Ammon's horn (tissue), 1 donor: Measurements from ENCODE around the gene NRXN3.

Experiments
- DNase-seq: peaks from one replicate; pipeline ENCODE4 v3.0.0-alpha.2; 2016; ENCODE audit warnings: low spot score

Gene NRXN3

GRCh38 chr14:78581229-78581628 lies 411.1 kb downstream of the NRXN3 start:
- no peak for DNase-seq

DNA sequence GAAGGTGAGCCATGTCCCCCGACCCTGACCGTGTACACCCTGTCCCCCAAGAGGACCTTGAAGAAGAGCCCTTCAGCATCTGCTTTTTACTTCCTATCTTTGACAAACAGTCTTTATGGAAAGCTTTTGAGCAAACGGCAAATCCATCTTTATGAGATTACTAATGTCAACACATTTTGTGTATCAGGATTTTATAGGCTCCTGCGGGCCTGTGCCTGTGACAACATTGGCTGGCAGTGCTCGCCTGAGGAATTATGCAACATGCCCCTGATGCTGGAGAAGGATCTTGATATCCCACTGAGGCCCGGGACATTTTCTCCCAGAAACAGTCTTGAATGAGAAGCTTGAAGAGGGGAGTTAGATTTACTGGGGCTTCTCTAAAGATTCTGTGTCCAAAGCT lies 416.5 kb downstream of the NRXN3 start:
- DNase-seq = no peak

- no peak for DNase-seq
These were observed 418.7 kb downstream of the NRXN3 start for GRCh38 chr14:78588906-78589305.

DNA sequence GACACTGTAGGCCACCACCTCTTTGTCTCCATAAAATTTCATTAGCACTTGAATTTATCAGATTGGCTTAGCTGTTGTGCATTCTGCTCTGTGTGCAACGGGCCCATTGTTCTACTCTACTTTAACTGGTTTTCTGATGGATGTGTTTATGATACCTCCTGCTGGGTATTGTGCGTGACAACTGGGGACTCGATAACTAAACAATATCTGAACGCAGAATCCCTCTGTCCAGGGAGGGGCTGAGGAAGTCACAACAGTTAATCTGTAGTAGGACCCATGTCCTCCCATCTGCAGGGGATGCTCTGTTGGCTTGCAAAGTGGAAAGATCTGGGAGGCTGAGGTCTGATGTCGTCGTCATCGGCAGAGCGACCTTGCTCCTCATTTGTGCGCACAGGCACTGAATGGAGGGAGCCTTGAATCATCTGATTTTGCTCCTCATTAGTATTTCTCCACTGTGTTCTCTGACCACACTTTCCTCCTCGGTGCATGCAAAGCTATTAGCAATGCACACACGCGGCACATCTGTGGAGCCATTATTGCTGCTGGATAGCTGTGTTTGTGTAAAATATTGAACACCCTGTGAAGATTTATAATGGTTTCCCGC lies 422.5 kb downstream of the NRXN3 start:
- DNase-seq = no peak

- peak; percentile 50 for DNase-seq
These were observed 423.8 kb downstream of the NRXN3 start for GRCh38 chr14:78593949-78594348.

- DNase-seq = peak; percentile 22
These were observed 425.6 kb downstream of the NRXN3 start for GRCh38 chr14:78595797-78596196.

GRCh38 chr14:78598046-78598920 lies 428.1 kb downstream of the NRXN3 start:
- peak; percentile 87 for DNase-seq

- DNase-seq = no peak
These were observed 435.0 kb downstream of the NRXN3 start for GRCh38 chr14:78605025-78605762.

DNA sequence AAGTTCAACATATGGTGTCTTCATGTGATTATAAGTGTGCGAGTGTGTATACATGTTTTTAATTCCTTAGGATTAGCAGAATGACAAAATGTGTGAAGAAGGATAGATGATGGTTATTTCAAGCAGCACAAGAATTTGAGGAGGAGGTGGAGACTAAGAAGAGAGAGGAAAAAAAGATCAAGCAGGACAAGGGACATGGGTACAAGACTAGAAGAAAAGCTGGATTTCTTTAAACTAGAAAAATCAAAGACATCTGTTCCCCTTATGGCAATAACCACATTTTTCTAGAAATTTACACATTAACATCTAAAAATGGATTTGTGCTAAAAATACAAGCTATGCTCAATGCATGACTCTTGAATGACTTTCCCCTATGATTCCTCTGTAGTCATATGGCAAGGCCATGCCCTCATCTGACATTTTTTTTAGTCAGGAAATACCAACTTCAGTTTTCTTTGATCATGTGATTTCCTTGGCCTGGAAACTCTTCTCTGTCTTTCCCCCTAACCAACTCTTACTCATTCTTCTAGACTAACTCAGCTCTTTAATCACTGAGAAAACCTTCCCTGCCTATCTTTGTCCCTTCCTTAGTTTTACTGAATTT lies 435.8 kb downstream of the NRXN3 start:
- no peak for DNase-seq

DNA sequence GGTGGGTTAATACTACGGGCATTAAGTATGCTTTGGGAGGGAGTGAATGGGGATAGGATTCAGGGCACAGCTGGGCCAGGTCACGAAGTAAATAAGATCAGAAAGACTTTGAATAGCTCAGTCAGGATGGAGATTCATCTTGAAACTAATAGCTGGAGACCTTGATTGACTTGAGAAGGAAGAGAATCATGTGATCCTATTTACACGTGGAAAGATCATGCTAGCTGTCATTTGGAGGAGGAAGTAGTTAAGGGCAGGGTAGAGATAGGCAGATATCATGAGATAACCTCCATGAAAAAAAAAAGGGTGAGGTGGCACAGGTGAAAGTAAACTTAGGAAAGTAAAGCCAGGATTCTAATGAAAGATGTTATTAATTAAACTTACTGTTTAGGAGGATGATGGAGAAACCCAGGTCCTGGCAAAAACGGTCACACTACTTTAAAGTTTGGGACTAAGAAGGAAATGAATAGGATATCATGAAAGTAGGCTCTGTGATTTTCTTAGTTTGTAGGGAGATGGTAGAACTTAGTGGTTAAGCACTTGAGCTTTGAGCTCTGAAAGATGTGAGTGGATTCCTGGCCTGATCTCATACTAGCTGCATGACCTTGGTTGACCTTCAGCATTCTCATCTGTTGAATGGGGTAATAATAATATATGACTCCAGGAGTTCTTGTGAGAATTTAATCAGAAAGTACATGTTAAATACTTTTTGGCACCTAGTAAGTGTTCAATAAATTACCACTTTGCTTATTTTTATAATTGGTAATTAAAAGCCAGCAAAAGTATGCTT lies 439.0 kb downstream of the NRXN3 start:
- DNase-seq = no peak

- no peak for DNase-seq
These were observed 440.8 kb downstream of the NRXN3 start for GRCh38 chr14:78610994-78611393.

- no peak for DNase-seq
These were observed 441.8 kb downstream of the NRXN3 start for GRCh38 chr14:78611796-78612571.

DNA sequence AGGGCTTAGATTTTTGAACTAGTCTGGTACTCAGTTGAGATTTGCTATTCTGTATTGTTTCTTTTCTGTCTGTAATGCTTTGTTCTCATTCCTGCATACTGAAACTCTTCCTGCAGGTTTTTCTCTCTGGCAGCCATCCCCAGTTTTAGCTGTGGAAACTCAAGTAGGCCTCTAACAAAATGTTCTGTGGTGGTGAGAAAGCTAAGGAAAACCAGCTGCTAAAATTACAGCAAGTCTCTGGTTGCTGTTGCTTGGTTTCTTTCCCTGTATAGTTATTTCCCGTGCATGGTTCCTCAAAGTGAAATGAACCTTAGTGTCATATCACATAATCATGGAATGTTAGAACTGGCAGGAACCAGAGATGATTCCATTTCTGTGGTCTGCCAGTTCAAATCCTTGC lies 442.5 kb downstream of the NRXN3 start:
- no peak for DNase-seq

DNA sequence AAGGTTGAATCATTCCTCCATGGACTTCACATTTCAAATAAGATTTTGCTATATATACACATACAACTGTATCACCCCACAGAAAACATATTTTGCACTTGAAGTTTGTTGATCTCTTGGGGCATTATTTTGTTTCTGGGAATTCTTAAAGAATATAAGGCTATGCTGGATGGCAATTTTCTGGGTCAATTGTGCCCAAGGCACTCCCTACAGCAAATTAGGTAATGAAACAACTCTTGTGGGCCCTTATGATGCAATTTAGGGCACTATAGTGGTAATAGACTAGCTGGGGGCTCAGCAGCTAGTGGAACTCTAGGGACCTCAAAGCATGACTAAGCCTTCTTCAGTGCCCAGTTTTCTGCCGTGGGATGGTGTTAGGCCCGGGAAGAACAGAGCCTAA lies 444.4 kb downstream of the NRXN3 start:
- DNase-seq = no peak

GRCh38 chr14:78617735-78618134 lies 447.6 kb downstream of the NRXN3 start:
- no peak for DNase-seq

- DNase-seq = no peak
These were observed 448.2 kb downstream of the NRXN3 start for GRCh38 chr14:78618368-78618767.

DNA sequence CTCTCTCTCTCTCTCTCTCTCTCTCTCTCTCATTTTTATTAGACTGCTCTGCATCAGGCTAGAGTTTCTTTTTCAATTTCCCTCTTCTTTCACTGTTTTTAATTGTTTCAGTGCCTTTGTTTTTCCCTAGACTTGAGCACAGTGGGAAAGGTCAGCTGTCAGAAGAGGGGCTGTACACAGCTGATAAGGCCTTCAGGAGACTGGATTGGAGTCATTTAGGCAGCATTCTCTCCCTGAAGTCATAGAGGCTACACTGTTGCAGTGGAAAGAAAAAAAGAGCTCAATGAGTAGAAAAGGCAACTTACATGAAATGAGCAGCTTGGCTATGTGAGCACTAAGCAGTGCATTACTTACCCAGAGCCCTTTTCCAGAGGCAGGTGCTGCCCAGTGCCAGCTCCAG lies 456.9 kb downstream of the NRXN3 start:
- no peak for DNase-seq

DNA sequence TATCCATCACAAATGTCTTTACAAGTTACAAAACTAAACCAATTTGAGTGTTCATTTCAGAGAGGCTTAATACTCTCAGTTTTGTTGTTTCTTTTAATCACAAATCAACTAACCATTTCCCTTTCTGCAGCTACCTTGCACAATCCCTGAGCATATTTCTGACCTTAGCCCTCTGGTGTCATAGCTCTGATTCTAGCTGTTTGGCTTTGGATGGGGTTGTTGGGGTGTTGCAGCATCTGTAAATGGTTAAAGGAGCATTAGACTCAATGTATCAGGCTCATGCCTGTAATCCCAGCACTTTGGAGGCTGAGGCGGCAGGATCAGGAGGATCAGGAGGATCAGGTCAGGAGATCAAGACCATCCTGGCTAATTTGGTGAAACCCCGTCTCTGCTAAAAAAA lies 461.4 kb downstream of the NRXN3 start:
- DNase-seq = no peak

- peak; percentile 54 for DNase-seq
These were observed 463.6 kb downstream of the NRXN3 start for GRCh38 chr14:78633752-78634151.

- DNase-seq = no peak
These were observed 467.3 kb downstream of the NRXN3 start for GRCh38 chr14:78637489-78637888.

GRCh38 chr14:78637908-78638475 lies 467.8 kb downstream of the NRXN3 start:
- no peak for DNase-seq
